PC-3 (cell line): ENCODE data around the gene TOLLIP.

Experiments
- CTCF ChIP-seq: fragments of 300-600 bp; sonication (generic); conservative IDR thresholded peaks from 2 replicates; pipeline ENCODE4 v1.5.1; 2017; ENCODE audit warnings: antibody characterized with exemption, low read depth, mild to moderate bottlenecking, low read length
- EZH2 ChIP-seq: fragments of 300-600 bp; sonication (generic); IDR thresholded peaks from one replicate; pipeline ENCODE4 v1.6.1; 2017; ENCODE audit warnings: antibody characterized with exemption, mild to moderate bottlenecking, low read length; ENCODE audit not compliant: unreplicated experiment
- EZH2phosphoT487 ChIP-seq: fragments of 300-600 bp; sonication (generic); IDR thresholded peaks from 2 replicates; pipeline ENCODE4 v1.6.1; 2018; ENCODE audit warnings: mild to moderate bottlenecking, antibody characterized with exemption, low read length, borderline replicate concordance

GRCh38 chr11:1252371-1253102 is 56.9 kb downstream of the TOLLIP start:
- no peak for TF ChIP-seq CTCF
- no peak for TF ChIP-seq EZH2
- TF ChIP-seq EZH2phosphoT487: no peak
